Omental fat pad (tissue), 4 donors: ENCODE results near the gene RER1. TPM values are rescaled to one million over a fixed set of nuclear protein-coding genes. Genes with fewer than 3 reads are reported as not detected.

Experiments
- ATAC-seq: fragments of 150-250 bp; one replicate; pipeline ENCODE4 v1.9.1; 2016; ENCODE audit warnings: mild to moderate bottlenecking, moderate library complexity; ENCODE audit not compliant: low FRiP score
- DNase-seq: peaks from one replicate; pipeline ENCODE4 v3.0.0-alpha.2; 2019; ENCODE audit warnings: low spot score
- CTCF ChIP-seq, 3 donors: fragments of 450-650 bp; IDR thresholded peaks; one replicate each; pipeline ENCODE4 v1.5.1; 2016 to 2017; ENCODE audit warnings: antibody characterized with exemption in 3 of 3, mild to moderate bottlenecking in 3 of 3, moderate library complexity in 2 of 3
- total RNA-seq, 4 donors: library from RNA; depleted of rRNA; stranded (reverse); fragments of >200 nt; gene quantifications; one replicate each; pipeline ENCODE4 v1.1.0, GENCODE V29; 2016

The RER1 gene
- total RNA-seq, 4 donors from 2014 or later = 59.4 to 91.7 (median 72.7) TPM

DNA sequence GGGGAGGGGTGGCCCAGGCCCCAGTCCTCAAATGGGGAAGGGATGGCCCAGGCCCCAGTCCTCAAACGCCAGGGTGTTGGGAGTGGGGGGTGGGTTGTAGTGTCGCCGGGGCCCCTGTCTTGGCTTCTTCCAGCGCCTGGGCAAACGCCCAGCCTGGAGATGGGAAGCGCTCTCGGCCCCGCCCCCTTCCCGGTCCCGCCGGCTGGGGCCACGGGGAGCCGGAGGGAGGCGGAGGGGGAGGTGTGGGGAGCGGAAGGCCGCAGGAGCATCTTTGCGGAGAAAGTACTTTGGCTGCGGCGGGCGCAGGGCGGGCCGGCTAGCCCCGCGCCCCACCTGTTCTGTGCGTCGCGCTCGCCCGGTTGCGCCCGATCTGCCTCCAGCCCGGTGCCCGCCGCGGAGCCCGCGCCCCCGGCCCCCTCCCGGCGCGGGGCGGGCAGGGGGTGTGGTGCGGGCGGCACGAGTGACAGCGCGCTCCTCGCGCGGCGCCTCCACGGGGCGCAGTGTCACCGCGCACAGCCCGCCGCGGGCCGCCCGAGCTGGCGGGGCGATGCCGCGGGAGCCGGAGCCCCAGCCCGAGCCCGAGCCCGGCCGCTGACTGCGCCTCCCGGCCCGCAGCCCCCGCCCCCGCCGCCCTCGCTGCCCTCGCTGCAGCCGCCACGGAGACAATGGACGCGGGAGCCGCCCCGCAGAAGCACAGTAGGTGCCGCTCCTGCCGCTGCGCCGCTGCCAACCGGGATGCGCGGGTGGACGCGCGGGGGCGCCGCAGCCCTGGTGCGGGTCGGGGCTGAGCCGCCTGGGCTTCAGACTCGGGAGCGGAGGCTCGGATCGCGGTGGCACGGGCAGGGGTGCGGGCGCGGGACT is 51.9 kb downstream of the RER1 start:
- no peak for ATAC-seq

DNA sequence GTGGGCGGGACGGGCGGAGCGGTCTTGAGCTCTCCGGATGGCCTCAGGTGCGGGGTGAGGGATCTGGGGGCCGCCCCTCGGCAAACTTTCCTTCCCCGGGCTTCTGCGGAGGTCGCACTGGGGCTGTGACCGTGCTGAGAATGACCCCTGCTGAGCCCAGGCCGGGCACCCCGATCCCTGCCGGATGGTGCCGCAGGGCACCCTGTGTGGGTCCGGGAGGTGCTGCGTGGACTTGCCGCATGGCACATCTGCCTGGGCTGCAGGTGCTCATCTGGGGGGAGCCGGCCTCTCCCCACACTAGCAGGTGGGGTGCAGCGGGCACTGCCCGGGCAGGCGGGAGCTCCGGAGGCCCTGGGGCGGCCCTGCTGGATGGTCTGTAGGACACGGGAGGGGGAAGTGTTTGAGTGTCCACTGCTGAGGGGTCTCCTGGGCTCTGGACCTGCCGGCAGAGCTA is 52.5 kb downstream of the RER1 start:
- TF ChIP-seq CTCF (IDR thresholded peaks at IDR 0.05) = no peak
- DNase-seq = no peak

More for the DNA sequence above, 51.9 kb downstream of the RER1 start:
- TF ChIP-seq CTCF (IDR thresholded peaks at IDR 0.05) = no peak
- no peak for DNase-seq

GRCh38 chr1:2445162-2445822 is 53.7 kb downstream of the RER1 start:
- no peak for ATAC-seq
- TF ChIP-seq CTCF (IDR thresholded peaks at IDR 0.05) = no peak
- DNase-seq = no peak

More for the DNA sequence above, 52.5 kb downstream of the RER1 start:
- ATAC-seq = no peak

- ATAC-seq (no peak), DNase-seq (no peak)
- no peak for TF ChIP-seq CTCF (IDR thresholded peaks at IDR 0.05)
Observed at GRCh38 chr1:2445823-2446215, 54.2 kb downstream of the RER1 start.

GRCh38 chr1:2446394-2446793 is 54.8 kb downstream of the RER1 start:
- no peak for DNase-seq
- no peak for ATAC-seq
- no peak for TF ChIP-seq CTCF (IDR thresholded peaks at IDR 0.05)

GRCh38 chr1:2446861-2447260 is 55.2 kb downstream of the RER1 start:
- ATAC-seq (no peak), DNase-seq (no peak)
- no peak for TF ChIP-seq CTCF (IDR thresholded peaks at IDR 0.05)
